GM23338 (cell line): Measurements from ENCODE around the gene NUDT16L1. TPM values are rescaled to one million over a fixed set of nuclear protein-coding genes. Genes with fewer than 3 reads are reported as not detected.

Experiments used
- ATAC-seq: fragments of 200-7000 bp; cut with Tn5 transposase; 3 replicates; pipeline ENCODE4 v1.9.1; 2020
- DNase-seq: peaks from one replicate; pipeline ENCODE4 v3.0.0-alpha.2; 2015; ENCODE audit warnings: low spot score
- H2AFZ ChIP-seq: fragments of 200-600 bp; sonication (generic); 2 replicates; pipeline ENCODE4 v1.8.0; 2016; ENCODE audit warnings: antibody characterized with exemption, mild to moderate bottlenecking, moderate library complexity
- H3F3A ChIP-seq: fragments of 200-600 bp; sonication (generic); replicated peaks from 2 replicates; pipeline ENCODE4 v1.8.0; 2017; ENCODE audit warnings: antibody characterized with exemption, mixed run types, low read depth
- H3K27ac ChIP-seq: fragments of 200-600 bp; sonication (generic); 2 replicates; pipeline ENCODE4 v1.6.1; 2016; ENCODE audit warnings: low read depth
- H3K27me3 ChIP-seq: fragments of 200-600 bp; sonication (generic); 2 replicates; pipeline ENCODE4 v1.8.0; 2016; ENCODE audit warnings: mild to moderate bottlenecking, mixed run types, moderate library complexity; ENCODE audit not compliant: insufficient read depth
- H3K36me3 ChIP-seq: fragments of 200-600 bp; sonication (generic); 2 replicates; pipeline ENCODE4 v1.8.0; 2016; ENCODE audit warnings: mild to moderate bottlenecking; ENCODE audit not compliant: insufficient read depth
- H3K4me1 ChIP-seq: fragments of 200-600 bp; sonication (generic); 2 replicates; pipeline ENCODE4 v1.8.0; 2016; ENCODE audit warnings: mild to moderate bottlenecking, moderate library complexity; ENCODE audit not compliant: insufficient read depth
- H3K4me2 ChIP-seq: fragments of 200-600 bp; sonication (generic); 2 replicates; pipeline ENCODE4 v1.7.1; 2017; ENCODE audit warnings: mixed run types
- H3K4me3 ChIP-seq: fragments of 200-600 bp; sonication (generic); 2 replicates; pipeline ENCODE4 v1.6.1; 2016; ENCODE audit warnings: mixed run types
- H3K79me2 ChIP-seq: fragments of 200-600 bp; sonication (generic); replicated peaks from 2 replicates; pipeline ENCODE4 v1.8.0; 2017; ENCODE audit warnings: mild to moderate bottlenecking; ENCODE audit not compliant: insufficient read depth
- H3K9me2 ChIP-seq: fragments of 200-600 bp; sonication (generic); 2 replicates; pipeline ENCODE4 v1.8.0; 2017; ENCODE audit not compliant: insufficient read depth
- H4K20me1 ChIP-seq: fragments of 200-600 bp; sonication (generic); replicated peaks from 2 replicates; pipeline ENCODE4 v1.8.0; 2017; ENCODE audit warnings: mild to moderate bottlenecking; ENCODE audit not compliant: insufficient read depth
- H3K27ac Mint-ChIP-seq: 2 replicates; pipeline ENCODE4 v1.8.0; 2020; ENCODE audit warnings: inconsistent platforms, mild to moderate bottlenecking, moderate library complexity, mixed read lengths
- H3K27me3 Mint-ChIP-seq: 3 replicates; pipeline ENCODE4 v1.8.0; 2022; ENCODE audit warnings: low read depth, mild to moderate bottlenecking, moderate library complexity, mixed read lengths, inconsistent platforms; ENCODE audit not compliant: insufficient read depth, poor library complexity
- H3K36me3 Mint-ChIP-seq: 3 replicates; pipeline ENCODE4 v1.8.0; 2021; ENCODE audit warnings: low read depth, mild to moderate bottlenecking, inconsistent platforms, moderate library complexity, mixed read lengths
- H3K4me1 Mint-ChIP-seq: 3 replicates; pipeline ENCODE4 v1.8.0; 2020; ENCODE audit warnings: mild to moderate bottlenecking, inconsistent platforms, mixed read lengths
- H3K4me3 Mint-ChIP-seq: 3 replicates; pipeline ENCODE4 v1.8.0; 2021; ENCODE audit warnings: moderate library complexity, mild to moderate bottlenecking, inconsistent platforms, mixed read lengths
- H3K9me3 Mint-ChIP-seq: 3 replicates; pipeline ENCODE4 v1.8.0; 2020; ENCODE audit warnings: moderate library complexity, mild to moderate bottlenecking, inconsistent platforms, mixed read lengths
- CREB1 ChIP-seq: fragments of 250-450 bp; sonication (Bioruptor Pico); IDR thresholded peaks from 2 replicates; pipeline ENCODE4 v1.5.0; 2020; ENCODE audit warnings: low read depth, mild to moderate bottlenecking, moderate library complexity
- EZH2 ChIP-seq: fragments of 200-600 bp; sonication (generic); IDR thresholded peaks from one replicate; pipeline ENCODE4 v1.8.0; 2017; ENCODE audit warnings: antibody characterized with exemption, mild to moderate bottlenecking, low read depth; ENCODE audit not compliant: unreplicated experiment
- EZH2phosphoT487 ChIP-seq: fragments of 200-600 bp; sonication (generic); IDR thresholded peaks from one replicate; pipeline ENCODE4 v1.8.1; 2018; ENCODE audit warnings: antibody characterized with exemption; ENCODE audit not compliant: unreplicated experiment
- JUNB ChIP-seq: IDR thresholded peaks from one replicate; pipeline ENCODE4 v1.6.1; 2016; ENCODE audit warnings: antibody characterized with exemption; ENCODE audit not compliant: unreplicated experiment
- NANOG ChIP-seq: IDR thresholded peaks from 2 replicates; pipeline ENCODE4 v1.6.1; 2016; ENCODE audit warnings: antibody characterized with exemption, borderline replicate concordance
- POLR2AphosphoS5 ChIP-seq: IDR thresholded peaks from 2 replicates; pipeline ENCODE4 v1.6.1; 2016; ENCODE audit warnings: antibody characterized with exemption, low read depth
- STAT1 ChIP-seq: IDR thresholded peaks from one replicate; pipeline ENCODE4 v1.6.1; 2016; ENCODE audit warnings: antibody characterized with exemption; ENCODE audit not compliant: unreplicated experiment
- ZNF114 ChIP-seq: fragments of 250-450 bp; sonication (Bioruptor Pico); IDR thresholded peaks from 2 replicates; pipeline ENCODE4 v1.5.0; 2020; ENCODE audit warnings: mild to moderate bottlenecking, moderate library complexity
- ZNF331 ChIP-seq: fragments of 250-450 bp; sonication (Bioruptor Pico); IDR thresholded peaks from 2 replicates; pipeline ENCODE4 v1.5.0; 2020; ENCODE audit warnings: low read depth, mild to moderate bottlenecking, moderate library complexity
- polyA plus RNA-seq: library from polyadenylated mRNA; unstranded; fragments of >200 nt; fragmentation: Nextera tagmentation; extraction: Ambion mirVana; gene quantifications from 2 replicates; pipeline ENCODE4 v1.2.1, GENCODE V29; 2016
- total RNA-seq: library from RNA; depleted of rRNA; stranded (reverse); fragments of >200 nt; shearing (Covaris generic); gene quantifications from 2 replicates; pipeline ENCODE4 v1.2.3, GENCODE V29; 2014
- TF ChIP-seq, protein P1 (sequence below): IDR thresholded peaks from one replicate; pipeline ENCODE4 v1.6.1; 2018; ENCODE audit warnings: antibody characterized with exemption; ENCODE audit not compliant: unreplicated experiment
- TF ChIP-seq, protein P2 (sequence below), 2 experiments: fragments of 200-600 bp in 1 of 2; sonication (generic) in 1 of 2; conservative IDR thresholded peaks; 2 replicates each; pipeline versions ENCODE4 v1.5.1 to v1.6.1; 2016 to 2017; ENCODE audit warnings: antibody characterized with exemption in 2 of 2, low read depth in 2 of 2, mild to moderate bottlenecking in 2 of 2, moderate library complexity in 1 of 2
- TF ChIP-seq, protein P3 (sequence below): fragments of 250-450 bp; sonication (Bioruptor Pico); IDR thresholded peaks from 2 replicates; pipeline ENCODE4 v1.5.0; 2020; ENCODE audit warnings: mild to moderate bottlenecking, moderate library complexity
- TF ChIP-seq, protein P4 (sequence below): IDR thresholded peaks from 2 replicates; pipeline ENCODE4 v1.6.1; 2016; ENCODE audit warnings: antibody characterized with exemption

Gene NUDT16L1
- total and polyA plus RNA-seq, 2 experiments from 2014 or later = 37.1 to 80.4 TPM

DNA sequence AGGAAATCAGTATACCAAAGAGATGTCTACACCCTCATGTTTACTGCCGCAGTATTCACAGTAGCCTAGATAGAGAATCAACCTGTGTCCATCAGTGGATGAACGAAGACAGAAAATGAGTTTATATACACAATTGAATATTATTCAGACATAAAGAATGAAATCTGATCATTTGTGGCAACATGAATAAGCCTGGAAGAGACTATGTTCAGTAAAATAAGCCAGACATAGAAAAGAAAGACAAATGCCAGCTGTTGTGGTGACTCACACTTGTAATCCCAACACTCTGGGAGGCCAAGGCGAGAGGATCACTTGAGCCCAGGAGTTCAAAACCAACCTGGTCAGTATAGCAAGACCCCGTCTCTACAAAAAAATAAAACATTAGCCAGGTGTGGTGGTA lies 16.1 kb downstream of the NUDT16L1 start:
- Histone ChIP-seq H3K79me2 (peaks cover 32% of the 10 kb centered on the region), H3K27ac (no peak overlapping the region), H3K36me3 (peaks cover 5% of the 10 kb centered on the region), H3K27me3 (no peaks in the 10 kb centered on the region), H3K9me2 (no peaks in the 10 kb centered on the region), H2AFZ (no peak overlapping the region), H3F3A (no peaks in the 10 kb centered on the region; the same call in 1 of the 2 replicates), H4K20me1 (peaks cover 18% of the 10 kb centered on the region), H3K4me2 (no peak overlapping the region), H3K4me1 (peaks cover 8% of the 10 kb centered on the region), H3K4me3 (no peak overlapping the region)
- Mint-ChIP-seq H3K9me3 (no peaks in the 10 kb centered on the region), H3K4me3 (no peak overlapping the region), H3K36me3 (peaks cover 62% of the 10 kb centered on the region), H3K4me1 (peaks cover 16% of the 10 kb centered on the region), H3K27me3 (peaks cover 5% of the 10 kb centered on the region), H3K27ac (no peak overlapping the region)
- no peak for DNase-seq
- no peak for TF ChIP-seq POLR2AphosphoS5
- TF ChIP-seq, protein P1, sequence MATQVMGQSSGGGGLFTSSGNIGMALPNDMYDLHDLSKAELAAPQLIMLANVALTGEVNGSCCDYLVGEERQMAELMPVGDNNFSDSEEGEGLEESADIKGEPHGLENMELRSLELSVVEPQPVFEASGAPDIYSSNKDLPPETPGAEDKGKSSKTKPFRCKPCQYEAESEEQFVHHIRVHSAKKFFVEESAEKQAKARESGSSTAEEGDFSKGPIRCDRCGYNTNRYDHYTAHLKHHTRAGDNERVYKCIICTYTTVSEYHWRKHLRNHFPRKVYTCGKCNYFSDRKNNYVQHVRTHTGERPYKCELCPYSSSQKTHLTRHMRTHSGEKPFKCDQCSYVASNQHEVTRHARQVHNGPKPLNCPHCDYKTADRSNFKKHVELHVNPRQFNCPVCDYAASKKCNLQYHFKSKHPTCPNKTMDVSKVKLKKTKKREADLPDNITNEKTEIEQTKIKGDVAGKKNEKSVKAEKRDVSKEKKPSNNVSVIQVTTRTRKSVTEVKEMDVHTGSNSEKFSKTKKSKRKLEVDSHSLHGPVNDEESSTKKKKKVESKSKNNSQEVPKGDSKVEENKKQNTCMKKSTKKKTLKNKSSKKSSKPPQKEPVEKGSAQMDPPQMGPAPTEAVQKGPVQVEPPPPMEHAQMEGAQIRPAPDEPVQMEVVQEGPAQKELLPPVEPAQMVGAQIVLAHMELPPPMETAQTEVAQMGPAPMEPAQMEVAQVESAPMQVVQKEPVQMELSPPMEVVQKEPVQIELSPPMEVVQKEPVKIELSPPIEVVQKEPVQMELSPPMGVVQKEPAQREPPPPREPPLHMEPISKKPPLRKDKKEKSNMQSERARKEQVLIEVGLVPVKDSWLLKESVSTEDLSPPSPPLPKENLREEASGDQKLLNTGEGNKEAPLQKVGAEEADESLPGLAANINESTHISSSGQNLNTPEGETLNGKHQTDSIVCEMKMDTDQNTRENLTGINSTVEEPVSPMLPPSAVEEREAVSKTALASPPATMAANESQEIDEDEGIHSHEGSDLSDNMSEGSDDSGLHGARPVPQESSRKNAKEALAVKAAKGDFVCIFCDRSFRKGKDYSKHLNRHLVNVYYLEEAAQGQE = no peak
- TF ChIP-seq STAT1 = no peak
- TF ChIP-seq, protein P2, sequence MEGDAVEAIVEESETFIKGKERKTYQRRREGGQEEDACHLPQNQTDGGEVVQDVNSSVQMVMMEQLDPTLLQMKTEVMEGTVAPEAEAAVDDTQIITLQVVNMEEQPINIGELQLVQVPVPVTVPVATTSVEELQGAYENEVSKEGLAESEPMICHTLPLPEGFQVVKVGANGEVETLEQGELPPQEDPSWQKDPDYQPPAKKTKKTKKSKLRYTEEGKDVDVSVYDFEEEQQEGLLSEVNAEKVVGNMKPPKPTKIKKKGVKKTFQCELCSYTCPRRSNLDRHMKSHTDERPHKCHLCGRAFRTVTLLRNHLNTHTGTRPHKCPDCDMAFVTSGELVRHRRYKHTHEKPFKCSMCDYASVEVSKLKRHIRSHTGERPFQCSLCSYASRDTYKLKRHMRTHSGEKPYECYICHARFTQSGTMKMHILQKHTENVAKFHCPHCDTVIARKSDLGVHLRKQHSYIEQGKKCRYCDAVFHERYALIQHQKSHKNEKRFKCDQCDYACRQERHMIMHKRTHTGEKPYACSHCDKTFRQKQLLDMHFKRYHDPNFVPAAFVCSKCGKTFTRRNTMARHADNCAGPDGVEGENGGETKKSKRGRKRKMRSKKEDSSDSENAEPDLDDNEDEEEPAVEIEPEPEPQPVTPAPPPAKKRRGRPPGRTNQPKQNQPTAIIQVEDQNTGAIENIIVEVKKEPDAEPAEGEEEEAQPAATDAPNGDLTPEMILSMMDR (conservative IDR thresholded peaks at IDR 0.05; ENCODE audit: low read depth in 2 of 2) = no peak
- TF ChIP-seq EZH2phosphoT487 = no peak
- TF ChIP-seq ZNF114 (CRISPR knock-in tag) = no peak
- TF ChIP-seq JUNB = no peak
- TF ChIP-seq NANOG = no peak
- TF ChIP-seq, protein P3, sequence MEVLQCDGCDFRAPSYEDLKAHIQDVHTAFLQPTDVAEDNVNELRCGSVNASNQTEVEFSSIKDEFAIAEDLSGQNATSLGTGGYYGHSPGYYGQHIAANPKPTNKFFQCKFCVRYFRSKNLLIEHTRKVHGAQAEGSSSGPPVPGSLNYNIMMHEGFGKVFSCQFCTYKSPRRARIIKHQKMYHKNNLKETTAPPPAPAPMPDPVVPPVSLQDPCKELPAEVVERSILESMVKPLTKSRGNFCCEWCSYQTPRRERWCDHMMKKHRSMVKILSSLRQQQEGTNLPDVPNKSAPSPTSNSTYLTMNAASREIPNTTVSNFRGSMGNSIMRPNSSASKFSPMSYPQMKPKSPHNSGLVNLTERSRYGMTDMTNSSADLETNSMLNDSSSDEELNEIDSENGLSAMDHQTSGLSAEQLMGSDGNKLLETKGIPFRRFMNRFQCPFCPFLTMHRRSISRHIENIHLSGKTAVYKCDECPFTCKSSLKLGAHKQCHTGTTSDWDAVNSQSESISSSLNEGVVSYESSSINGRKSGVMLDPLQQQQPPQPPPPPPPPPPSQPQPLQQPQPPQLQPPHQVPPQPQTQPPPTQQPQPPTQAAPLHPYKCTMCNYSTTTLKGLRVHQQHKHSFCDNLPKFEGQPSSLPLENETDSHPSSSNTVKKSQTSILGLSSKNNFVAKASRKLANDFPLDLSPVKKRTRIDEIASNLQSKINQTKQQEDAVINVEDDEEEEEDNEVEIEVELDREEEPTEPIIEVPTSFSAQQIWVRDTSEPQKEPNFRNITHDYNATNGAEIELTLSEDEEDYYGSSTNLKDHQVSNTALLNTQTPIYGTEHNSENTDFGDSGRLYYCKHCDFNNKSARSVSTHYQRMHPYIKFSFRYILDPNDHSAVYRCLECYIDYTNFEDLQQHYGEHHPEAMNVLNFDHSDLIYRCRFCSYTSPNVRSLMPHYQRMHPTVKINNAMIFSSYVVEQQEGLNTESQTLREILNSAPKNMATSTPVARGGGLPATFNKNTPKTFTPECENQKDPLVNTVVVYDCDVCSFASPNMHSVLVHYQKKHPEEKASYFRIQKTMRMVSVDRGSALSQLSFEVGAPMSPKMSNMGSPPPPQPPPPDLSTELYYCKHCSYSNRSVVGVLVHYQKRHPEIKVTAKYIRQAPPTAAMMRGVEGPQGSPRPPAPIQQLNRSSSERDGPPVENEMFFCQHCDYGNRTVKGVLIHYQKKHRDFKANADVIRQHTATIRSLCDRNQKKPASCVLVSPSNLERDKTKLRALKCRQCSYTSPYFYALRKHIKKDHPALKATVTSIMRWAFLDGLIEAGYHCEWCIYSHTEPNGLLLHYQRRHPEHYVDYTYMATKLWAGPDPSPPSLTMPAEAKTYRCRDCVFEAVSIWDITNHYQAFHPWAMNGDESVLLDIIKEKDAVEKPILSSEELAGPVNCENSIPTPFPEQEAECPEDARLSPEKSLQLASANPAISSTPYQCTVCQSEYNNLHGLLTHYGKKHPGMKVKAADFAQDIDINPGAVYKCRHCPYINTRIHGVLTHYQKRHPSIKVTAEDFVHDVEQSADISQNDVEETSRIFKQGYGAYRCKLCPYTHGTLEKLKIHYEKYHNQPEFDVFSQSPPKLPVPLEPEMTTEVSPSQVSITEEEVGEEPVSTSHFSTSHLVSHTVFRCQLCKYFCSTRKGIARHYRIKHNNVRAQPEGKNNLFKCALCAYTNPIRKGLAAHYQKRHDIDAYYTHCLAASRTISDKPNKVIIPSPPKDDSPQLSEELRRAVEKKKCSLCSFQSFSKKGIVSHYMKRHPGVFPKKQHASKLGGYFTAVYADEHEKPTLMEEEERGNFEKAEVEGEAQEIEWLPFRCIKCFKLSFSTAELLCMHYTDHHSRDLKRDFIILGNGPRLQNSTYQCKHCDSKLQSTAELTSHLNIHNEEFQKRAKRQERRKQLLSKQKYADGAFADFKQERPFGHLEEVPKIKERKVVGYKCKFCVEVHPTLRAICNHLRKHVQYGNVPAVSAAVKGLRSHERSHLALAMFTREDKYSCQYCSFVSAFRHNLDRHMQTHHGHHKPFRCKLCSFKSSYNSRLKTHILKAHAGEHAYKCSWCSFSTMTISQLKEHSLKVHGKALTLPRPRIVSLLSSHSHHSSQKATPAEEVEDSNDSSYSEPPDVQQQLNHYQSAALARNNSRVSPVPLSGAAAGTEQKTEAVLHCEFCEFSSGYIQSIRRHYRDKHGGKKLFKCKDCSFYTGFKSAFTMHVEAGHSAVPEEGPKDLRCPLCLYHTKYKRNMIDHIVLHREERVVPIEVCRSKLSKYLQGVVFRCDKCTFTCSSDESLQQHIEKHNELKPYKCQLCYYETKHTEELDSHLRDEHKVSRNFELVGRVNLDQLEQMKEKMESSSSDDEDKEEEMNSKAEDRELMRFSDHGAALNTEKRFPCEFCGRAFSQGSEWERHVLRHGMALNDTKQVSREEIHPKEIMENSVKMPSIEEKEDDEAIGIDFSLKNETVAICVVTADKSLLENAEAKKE (CRISPR knock-in tag) = no peak
- no peak for TF ChIP-seq EZH2
- TF ChIP-seq, protein P4, sequence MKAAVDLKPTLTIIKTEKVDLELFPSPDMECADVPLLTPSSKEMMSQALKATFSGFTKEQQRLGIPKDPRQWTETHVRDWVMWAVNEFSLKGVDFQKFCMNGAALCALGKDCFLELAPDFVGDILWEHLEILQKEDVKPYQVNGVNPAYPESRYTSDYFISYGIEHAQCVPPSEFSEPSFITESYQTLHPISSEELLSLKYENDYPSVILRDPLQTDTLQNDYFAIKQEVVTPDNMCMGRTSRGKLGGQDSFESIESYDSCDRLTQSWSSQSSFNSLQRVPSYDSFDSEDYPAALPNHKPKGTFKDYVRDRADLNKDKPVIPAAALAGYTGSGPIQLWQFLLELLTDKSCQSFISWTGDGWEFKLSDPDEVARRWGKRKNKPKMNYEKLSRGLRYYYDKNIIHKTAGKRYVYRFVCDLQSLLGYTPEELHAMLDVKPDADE = no peak
- no peak for TF ChIP-seq ZNF331 (CRISPR knock-in tag)
- TF ChIP-seq CREB1 (CRISPR knock-in tag) = no peak
- ATAC-seq = no peak
